Thoracic aorta (tissue), 2 donors: ENCODE data around the gene DOCK4. TPM values are rescaled to one million over a fixed set of nuclear protein-coding genes. Genes with fewer than 3 reads are reported as not detected.
A peak's percentile ranks its signal among the peaks of the same experiment; 100 is the strongest.

Experiments used
- ATAC-seq: fragments of 150-250 bp; one replicate; pipeline ENCODE4 v1.8.0; 2017; ENCODE audit warnings: low read depth; ENCODE audit not compliant: insufficient number of reproducible peaks, low FRiP score
- DNase-seq: peaks from one replicate; pipeline ENCODE4 v3.0.0-alpha.2; 2020; ENCODE audit warnings: low spot score
- H3K27ac ChIP-seq, 2 donors: fragments of 200-600 bp; sonication (generic); 1 replicate in 1 of 2; 2 replicates in 1 of 2; pipeline ENCODE4 v1.5.1; 2016; ENCODE audit warnings: mild to moderate bottlenecking in 2 of 2, moderate library complexity in 2 of 2
- H3K27me3 ChIP-seq: fragments of 200-600 bp; sonication (generic); replicated peaks from 2 replicates; pipeline ENCODE4 v1.6.0; 2016; ENCODE audit warnings: mild to moderate bottlenecking; ENCODE audit not compliant: insufficient read depth
- H3K36me3 ChIP-seq: fragments of 200-600 bp; sonication (generic); one replicate; pipeline ENCODE4 v1.5.1; 2016
- H3K4me1 ChIP-seq, 2 donors: fragments of 200-600 bp; sonication (generic); 1 replicate in 1 of 2; 2 replicates in 1 of 2; pipeline versions ENCODE4 v1.5.1 to v1.6.0; 2016; ENCODE audit warnings: low read depth in 2 of 2, mild to moderate bottlenecking in 1 of 2; ENCODE audit not compliant: control insufficient read depth in 1 of 2
- H3K4me3 ChIP-seq: fragments of 200-600 bp; sonication (generic); 2 replicates; pipeline ENCODE4 v1.5.1; 2016; ENCODE audit warnings: mild to moderate bottlenecking
- H3K9me3 ChIP-seq: fragments of 200-600 bp; sonication (generic); 2 replicates; pipeline ENCODE4 v1.5.1; 2016
- total RNA-seq, 2 donors: library from RNA; depleted of rRNA; stranded (reverse); fragments of >200 nt; gene quantifications; one replicate each; pipeline versions ENCODE4 v1.1.0 to v1.2.3, GENCODE V29; 2016
- TF ChIP-seq, protein P1 (sequence below): fragments of 200-600 bp; sonication (generic); IDR thresholded peaks from one replicate; pipeline ENCODE4 v1.5.1; 2019; ENCODE audit warnings: antibody characterized with exemption

DOCK4 gene
- total RNA-seq, 2 donors from 2014 or later, result 22.3 to 71.5 TPM

DNA sequence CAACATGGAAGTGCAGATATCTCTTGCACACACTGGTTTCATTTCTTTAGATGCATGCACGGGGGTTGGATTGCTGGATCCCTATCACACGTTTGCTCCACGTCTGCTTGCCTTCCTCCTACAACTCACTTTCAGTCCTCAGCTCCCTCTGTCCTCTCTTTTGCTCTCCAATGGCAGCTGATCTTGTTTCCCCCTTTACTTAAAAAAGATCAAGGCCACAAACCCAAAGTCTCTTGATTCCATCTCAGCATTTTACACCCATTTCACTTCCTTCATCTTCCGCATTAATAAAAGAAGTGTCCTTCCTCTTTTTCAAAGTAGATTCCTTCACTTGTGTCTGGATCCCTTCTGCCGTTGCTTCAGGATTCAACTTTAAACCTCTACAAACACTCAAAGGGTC is 245.2 kb downstream of the DOCK4 start:
- Histone ChIP-seq H3K27me3 (no peaks in the 10 kb centered on the region), H3K4me1 (peaks cover 5 to 25% of the 10 kb centered on the region in 2 donors), H3K36me3 (no peaks in the 10 kb centered on the region), H3K9me3 (no peaks in the 10 kb centered on the region), H3K4me3 (no peak overlapping the region), H3K27ac (no peak overlapping the region)
- no peak for ATAC-seq
- TF ChIP-seq, protein P1, sequence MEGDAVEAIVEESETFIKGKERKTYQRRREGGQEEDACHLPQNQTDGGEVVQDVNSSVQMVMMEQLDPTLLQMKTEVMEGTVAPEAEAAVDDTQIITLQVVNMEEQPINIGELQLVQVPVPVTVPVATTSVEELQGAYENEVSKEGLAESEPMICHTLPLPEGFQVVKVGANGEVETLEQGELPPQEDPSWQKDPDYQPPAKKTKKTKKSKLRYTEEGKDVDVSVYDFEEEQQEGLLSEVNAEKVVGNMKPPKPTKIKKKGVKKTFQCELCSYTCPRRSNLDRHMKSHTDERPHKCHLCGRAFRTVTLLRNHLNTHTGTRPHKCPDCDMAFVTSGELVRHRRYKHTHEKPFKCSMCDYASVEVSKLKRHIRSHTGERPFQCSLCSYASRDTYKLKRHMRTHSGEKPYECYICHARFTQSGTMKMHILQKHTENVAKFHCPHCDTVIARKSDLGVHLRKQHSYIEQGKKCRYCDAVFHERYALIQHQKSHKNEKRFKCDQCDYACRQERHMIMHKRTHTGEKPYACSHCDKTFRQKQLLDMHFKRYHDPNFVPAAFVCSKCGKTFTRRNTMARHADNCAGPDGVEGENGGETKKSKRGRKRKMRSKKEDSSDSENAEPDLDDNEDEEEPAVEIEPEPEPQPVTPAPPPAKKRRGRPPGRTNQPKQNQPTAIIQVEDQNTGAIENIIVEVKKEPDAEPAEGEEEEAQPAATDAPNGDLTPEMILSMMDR, result no peak
- no peak for DNase-seq

- ATAC-seq, result no peak
- no peak overlapping the region for H3K27ac ChIP-seq
- TF ChIP-seq, protein P1, result no peak
Measured at GRCh38 chr7:111958896-111959295, 247.3 kb downstream of the DOCK4 start.

DNA sequence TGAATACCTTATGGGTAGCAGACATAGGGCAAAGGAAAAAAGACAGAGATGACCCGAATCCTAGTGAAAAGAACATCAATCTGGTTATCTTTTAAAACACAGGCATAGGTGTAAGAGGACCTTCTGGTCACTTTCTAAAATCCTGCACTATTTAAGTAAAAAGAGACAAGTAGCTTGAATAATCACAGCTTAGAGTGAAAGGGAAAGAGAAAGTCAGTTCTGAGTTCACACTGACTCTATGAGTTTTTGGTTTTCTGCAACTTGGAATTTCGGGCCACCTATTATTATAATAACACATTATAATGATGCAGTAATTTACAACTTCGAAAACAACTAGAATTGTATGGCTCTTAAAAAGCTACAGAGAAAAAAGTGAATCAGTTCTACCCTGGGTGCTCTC is 247.8 kb downstream of the DOCK4 start:
- Histone ChIP-seq H3K4me1 (peaks cover 16 to 36% of the 10 kb centered on the region in 2 donors), H3K9me3 (no peaks in the 10 kb centered on the region), H3K27me3 (no peaks in the 10 kb centered on the region), H3K4me3 (peak overlapping the region; percentile 21), H3K36me3 (no peaks in the 10 kb centered on the region), H3K27ac (no peak overlapping the region)
- TF ChIP-seq, protein P1, result no peak
- DNase-seq (no peak), ATAC-seq (no peak)

More at GRCh38 chr7:111958896-111959295, 247.3 kb downstream of the DOCK4 start:
- no peaks in the 10 kb centered on the region for H3K27me3 ChIP-seq
- peaks cover 11 to 31% of the 10 kb centered on the region in 2 donors for H3K4me1 ChIP-seq
- DNase-seq, result no peak
- peak overlapping the region; percentile 21 for H3K4me3 ChIP-seq
- no peaks in the 10 kb centered on the region for H3K36me3 ChIP-seq
- H3K9me3 ChIP-seq, result no peaks in the 10 kb centered on the region

DNA sequence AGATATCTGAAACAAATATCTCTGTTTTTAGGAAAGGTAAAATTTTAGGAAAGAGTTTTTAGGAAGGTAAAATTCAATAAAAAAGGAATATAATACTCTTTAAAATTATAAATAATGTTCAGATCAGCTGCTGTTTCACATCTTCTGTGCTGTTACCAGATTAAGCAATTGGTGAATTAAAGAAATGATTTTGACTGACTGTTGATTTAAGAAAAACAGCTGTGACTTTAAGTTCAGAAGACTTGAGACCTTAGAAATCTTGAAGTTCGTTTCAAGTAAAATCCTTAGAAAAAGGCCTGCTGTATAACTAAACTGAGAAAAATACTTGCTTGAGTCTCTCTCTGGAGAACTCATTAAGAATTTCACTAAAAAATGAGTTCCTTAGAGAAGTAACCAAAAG is 250.6 kb downstream of the DOCK4 start:
- H3K27ac ChIP-seq, result no peak overlapping the region
- H3K9me3 ChIP-seq, result no peaks in the 10 kb centered on the region
- DNase-seq (no peak), ATAC-seq (no peak)
- no peaks in the 10 kb centered on the region for H3K27me3 ChIP-seq
- TF ChIP-seq, protein P1, result no peak
- no peaks in the 10 kb centered on the region for H3K36me3 ChIP-seq
- peaks cover 17 to 38% of the 10 kb centered on the region in 2 donors for H3K4me1 ChIP-seq
- no peak overlapping the region for H3K4me3 ChIP-seq

DNA sequence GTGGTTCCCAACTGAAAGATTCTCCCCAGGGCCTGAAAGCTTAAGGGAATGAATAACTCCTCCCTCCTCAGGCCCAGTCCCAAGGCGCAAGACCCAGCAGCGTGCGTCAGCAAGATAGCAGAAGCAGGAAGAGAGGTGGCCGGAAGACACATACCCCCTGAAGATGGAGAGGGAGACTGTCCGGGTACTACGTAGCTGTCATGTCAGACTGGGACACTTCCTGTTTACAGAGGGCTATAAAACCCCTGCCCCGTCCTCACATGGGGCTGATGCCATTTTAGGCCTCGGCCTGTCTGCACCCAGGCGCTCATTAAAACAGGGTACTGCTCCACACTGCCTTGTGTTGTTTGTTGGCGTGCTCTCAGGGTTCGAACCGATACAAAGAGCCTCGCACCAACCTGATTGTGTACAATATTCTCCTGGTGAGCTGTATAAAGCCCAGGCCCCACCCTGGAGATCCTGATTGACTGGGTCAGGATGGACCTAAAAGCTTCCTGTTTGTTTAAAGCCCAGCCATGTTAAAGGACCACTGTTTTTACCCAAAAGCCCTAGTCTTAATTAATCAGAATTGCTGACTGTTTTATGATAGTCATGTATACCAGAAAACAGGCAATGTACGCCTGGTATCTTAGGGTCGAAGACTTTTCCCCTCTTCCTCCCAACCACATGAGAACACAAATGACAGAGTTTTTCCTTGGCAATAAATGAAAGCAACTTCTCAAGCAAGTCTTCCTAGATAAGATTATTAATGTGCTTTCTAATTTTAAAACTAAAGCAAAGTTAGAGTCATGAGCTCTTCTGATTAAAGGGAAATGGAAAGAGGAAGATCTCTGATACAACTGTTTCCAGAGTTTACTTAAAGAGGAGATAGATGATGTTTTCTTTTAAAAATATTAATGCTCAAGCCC is 251.5 kb downstream of the DOCK4 start:
- TF ChIP-seq, protein P1, result no peak
- peaks cover 17 to 38% of the 10 kb centered on the region in 2 donors for H3K4me1 ChIP-seq
- no peaks in the 10 kb centered on the region for H3K27me3 ChIP-seq
- H3K36me3 ChIP-seq, result no peaks in the 10 kb centered on the region
- H3K9me3 ChIP-seq, result no peaks in the 10 kb centered on the region
- ATAC-seq, result no peak
- no peak overlapping the region for H3K4me3 ChIP-seq
- DNase-seq, result no peak
- peak overlapping the region in 1 of 2 donors; percentile 40 for H3K27ac ChIP-seq
